ENCODE results near the gene HOXB2.

- TF ChIP-seq POLR2AphosphoS5 (IDR thresholded peaks at IDR 0.05) (no peak), CTCF (IDR thresholded peaks at IDR 0.05) (no peak)
Measured at GRCh38 chr17:48559840-48560817, 15.2 kb upstream of the HOXB2 start.

All from prostate gland (tissue), 2 donors.